ENCODE data around the gene PZP.

- TF ChIP-seq CTCF (IDR thresholded peaks at IDR 0.05): no peak
- no peak for TF ChIP-seq POLR2A (IDR thresholded peaks at IDR 0.05)
These were observed 27.3 kb upstream of the PZP start for GRCh38 chr12:9235519-9235918.
